Heart right ventricle (tissue), 16 donors: ENCODE measurements around the gene PINK1. TPM values are rescaled to one million over a fixed set of nuclear protein-coding genes. Genes with fewer than 3 reads are reported as not detected.

Experiments used
- ATAC-seq, 8 donors: fragments of 200-7000 bp; cut with Tn5 transposase; one replicate each; pipeline ENCODE4 v1.9.1; 2020; ENCODE audit warnings: mild to moderate bottlenecking in 8 of 8, moderate library complexity in 8 of 8, moderate number of reproducible peaks in 1 of 8
- DNase-seq, 2 donors: peaks; one replicate each; pipeline ENCODE4 v3.0.0-alpha.2; 2020
- H3K27ac ChIP-seq, 10 donors: fragments of 200-600 bp; sonication (generic) in 2 of 10; one replicate each; pipeline versions ENCODE4 v1.5.0 to v1.8.0; 2020 to 2022; ENCODE audit warnings: mild to moderate bottlenecking in 3 of 10
- H3K27me3 ChIP-seq, 7 donors: fragments of 200-600 bp; one replicate each; pipeline ENCODE4 v1.8.0; 2021 to 2022; ENCODE audit warnings: mild to moderate bottlenecking in 2 of 7
- H3K36me3 ChIP-seq, 9 donors: fragments of 200-600 bp; sonication (generic) in 1 of 9; one replicate each; pipeline versions ENCODE4 v1.5.0 to v1.8.0; 2020 to 2022; ENCODE audit warnings: mild to moderate bottlenecking in 2 of 9
- H3K4me1 ChIP-seq, 9 donors: fragments of 200-600 bp; sonication (generic) in 1 of 9; one replicate each; pipeline versions ENCODE4 v1.5.0 to v1.8.0; 2020 to 2022; ENCODE audit warnings: mild to moderate bottlenecking in 4 of 9
- H3K4me3 ChIP-seq, 10 donors: fragments of 200-600 bp; sonication (generic) in 2 of 10; one replicate each; pipeline versions ENCODE4 v1.5.0 to v1.8.0; 2020 to 2022; ENCODE audit warnings: mild to moderate bottlenecking in 7 of 10, moderate library complexity in 2 of 10
- H3K9me3 ChIP-seq, 11 donors: fragments of 200-600 bp in 10 of 11; sonication (generic) in 2 of 11; one replicate each; pipeline versions ENCODE4 v1.5.0 to v1.8.0; 2013 to 2022; ENCODE audit warnings: mild to moderate bottlenecking in 2 of 11, control low read depth in 1 of 11, moderate library complexity in 1 of 11
- WGBS, 2 donors: extraction: QIAGEN DNeasy Blood & Tissue Kit; methylation state at CpG; one replicate each; pipeline ENCODE4 v1.1.7; 2013; ENCODE audit warnings: inconsistent platforms in 1 of 2; 5-methylcytosine and 5-hydroxymethylcytosine counted together
- intact Hi-C, 10 donors: fragments of 100-400 bp; cut with DNase I; formaldehyde crosslinking; loops; one replicate each; pipeline versions ENCODE4 v1.11.1 to v1.14.2; 2022
- polyA plus RNA-seq, 2 donors: library from polyadenylated mRNA; stranded (reverse); fragments of 200-250 nt; gene quantifications; one replicate each; pipeline ENCODE4 v1.2.3, GENCODE V29; 2013
- total RNA-seq, 10 donors: library from RNA; stranded (reverse); fragmentation: NEBNext Ultra II Directional in 3 of 10; extraction: Animal tissue kit (Norgen Biotek cat#: 25700) in 3 of 10; gene quantifications; one replicate each; pipeline versions ENCODE4 v1.2.1 to v1.2.4, GENCODE V29; 2021 to 2023
- TF ChIP-seq, protein P1 (sequence below), 9 donors: fragments of 200-600 bp; sonication (generic) in 2 of 9; IDR thresholded peaks; one replicate each; pipeline versions ENCODE4 v1.5.0 to v1.8.0; 2021 to 2022; ENCODE audit warnings: antibody characterized with exemption in 9 of 9, mild to moderate bottlenecking in 5 of 9, moderate library complexity in 1 of 9
- donor health status: Arrhythmogenic right ventricular cardiomyopathy.
- donor health status: ischemic (EF 13 %, LVEDD 7.1; RV severe dilation, severe dysfunction).
- donor health status: healthy with polysubstance abuse.
- donor health status: DM: no; HTN: yes; CAD: no.
- donor health status: DM: no; HTN: no; CAD: no.
- donor health status: ischemic (EF 25% LVEDD 6.9; RV normal size, moderate dysfunction).
- donor health status: ischemic (EF 25% LVEDD 5.7; RV mildly dilated, moderate dysfunction).
- donor health status: healthy.
- donor health status: DM: yes; HTN: yes; CAD: no.
- donor health status: Ischemic cardiomyopathy.
- donor health status: ischemic (EF 35%, LVEDD 5.7; RV mildly dilated, moderate dysfunction).
- donor health status: nonischemic (EF 11% LVEDD 7.7; RV severe dilation, severe dysfunction).
- donor health status: DM: yes; HTN: yes; CAD: no.
- donor health status: PGD.
- donor health status: ischemic (EF 29% LVEDD 5.4; RV normal size, mild dysfunction).
- donor health status: nonischemic (EF 23%, LVEDD 6.1; RV moderate dilation, normal function).

PINK1 gene
- total and polyA plus RNA-seq, 12 donors, result 180 to 315 (median 233) TPM

DNA sequence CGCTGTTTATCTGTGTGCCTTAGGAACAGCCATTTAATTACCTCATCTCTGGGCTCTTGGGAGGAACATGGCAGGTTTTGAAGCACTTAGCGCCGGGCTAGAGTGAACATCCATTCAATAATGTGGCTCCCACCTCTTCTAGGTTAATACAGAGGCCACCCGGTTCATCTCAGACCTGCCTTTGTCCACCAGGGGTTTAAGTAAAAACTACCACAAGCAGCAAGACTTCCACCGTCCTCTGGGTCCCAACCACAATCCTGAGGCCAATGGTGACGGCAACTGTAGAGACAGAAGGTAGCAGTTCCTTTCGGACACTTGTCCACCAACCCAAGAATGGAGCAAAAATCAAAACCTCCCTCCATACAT is 28.8 kb downstream of the PINK1 start:
- Histone ChIP-seq H3K27ac (peak overlapping the region; percentile 70 to 94 (median 90)), H3K36me3 (peaks cover 0 to 35% (median 4%) of the 10 kb centered on the region in 9 donors), H3K4me1 (peaks cover 4 to 65% (median 44%) of the 10 kb centered on the region in 9 donors), H3K9me3 (no peaks in the 10 kb centered on the region), H3K4me3 (peak overlapping the region; percentile 56 to 97 (median 82)), H3K27me3 (no peaks in the 10 kb centered on the region)
- ATAC-seq (no peak), DNase-seq (no peak)
- TF ChIP-seq, protein P1, sequence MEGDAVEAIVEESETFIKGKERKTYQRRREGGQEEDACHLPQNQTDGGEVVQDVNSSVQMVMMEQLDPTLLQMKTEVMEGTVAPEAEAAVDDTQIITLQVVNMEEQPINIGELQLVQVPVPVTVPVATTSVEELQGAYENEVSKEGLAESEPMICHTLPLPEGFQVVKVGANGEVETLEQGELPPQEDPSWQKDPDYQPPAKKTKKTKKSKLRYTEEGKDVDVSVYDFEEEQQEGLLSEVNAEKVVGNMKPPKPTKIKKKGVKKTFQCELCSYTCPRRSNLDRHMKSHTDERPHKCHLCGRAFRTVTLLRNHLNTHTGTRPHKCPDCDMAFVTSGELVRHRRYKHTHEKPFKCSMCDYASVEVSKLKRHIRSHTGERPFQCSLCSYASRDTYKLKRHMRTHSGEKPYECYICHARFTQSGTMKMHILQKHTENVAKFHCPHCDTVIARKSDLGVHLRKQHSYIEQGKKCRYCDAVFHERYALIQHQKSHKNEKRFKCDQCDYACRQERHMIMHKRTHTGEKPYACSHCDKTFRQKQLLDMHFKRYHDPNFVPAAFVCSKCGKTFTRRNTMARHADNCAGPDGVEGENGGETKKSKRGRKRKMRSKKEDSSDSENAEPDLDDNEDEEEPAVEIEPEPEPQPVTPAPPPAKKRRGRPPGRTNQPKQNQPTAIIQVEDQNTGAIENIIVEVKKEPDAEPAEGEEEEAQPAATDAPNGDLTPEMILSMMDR (IDR thresholded peaks at IDR 0.05), result no peak
- 49 to 54% methylated on average over 7 of the region's 7 CpGs for WGBS, 2 donors
- intact Hi-C loops, result no loop called here

DNA sequence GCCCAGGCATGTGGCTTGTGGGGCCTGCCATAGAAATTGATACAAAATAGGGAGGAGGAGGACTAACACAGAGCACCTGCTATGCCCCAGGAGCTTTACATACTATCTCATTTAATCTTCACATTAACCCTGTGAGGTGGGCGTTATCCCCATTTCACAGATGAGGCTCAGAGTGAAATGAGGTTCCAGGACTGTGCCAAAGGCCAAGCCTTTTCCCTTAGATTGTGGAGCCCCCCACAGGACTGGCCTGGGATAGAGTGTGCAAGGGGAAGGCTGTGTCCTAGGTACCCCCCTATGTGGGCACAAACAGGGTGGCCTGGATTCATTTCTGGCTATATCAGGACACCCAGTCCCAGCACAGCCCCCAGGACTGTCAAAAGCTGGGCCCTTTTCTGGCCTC is 30.1 kb downstream of the PINK1 start:
- intact Hi-C loops, result no loop called here
- peaks cover 4 to 54% (median 36%) of the 10 kb centered on the region in 9 donors for H3K4me1 ChIP-seq
- H3K36me3 ChIP-seq, result peaks cover 0 to 22% (median 0%) of the 10 kb centered on the region in 9 donors
- 84 to 91% methylated on average over 1 of the region's 1 CpG for WGBS, 2 donors
- no peaks in the 10 kb centered on the region for H3K27me3 ChIP-seq
- no peaks in the 10 kb centered on the region for H3K9me3 ChIP-seq
- TF ChIP-seq, protein P1 (IDR thresholded peaks at IDR 0.05), result no peak
- ATAC-seq (no peak), DNase-seq (no peak)
- no peak overlapping the region for H3K27ac ChIP-seq
- no peak overlapping the region for H3K4me3 ChIP-seq

- Histone ChIP-seq H3K36me3 (peaks cover 0 to 20% (median 0%) of the 10 kb centered on the region in 9 donors), H3K9me3 (no peaks in the 10 kb centered on the region), H3K27ac (no peak overlapping the region), H3K4me3 (no peak overlapping the region), H3K27me3 (no peaks in the 10 kb centered on the region), H3K4me1 (peaks cover 4 to 47% (median 29%) of the 10 kb centered on the region in 9 donors)
- no peak for DNase-seq
- 77 to 83% methylated on average over 12 of the region's 12 CpGs for WGBS, 2 donors
- TF ChIP-seq, protein P1 (IDR thresholded peaks at IDR 0.05), result no peak
- intact Hi-C loops, result no loop called here
- no peak for ATAC-seq
Observed at GRCh38 chr1:20663969-20664715, 30.9 kb downstream of the PINK1 start.

DNA sequence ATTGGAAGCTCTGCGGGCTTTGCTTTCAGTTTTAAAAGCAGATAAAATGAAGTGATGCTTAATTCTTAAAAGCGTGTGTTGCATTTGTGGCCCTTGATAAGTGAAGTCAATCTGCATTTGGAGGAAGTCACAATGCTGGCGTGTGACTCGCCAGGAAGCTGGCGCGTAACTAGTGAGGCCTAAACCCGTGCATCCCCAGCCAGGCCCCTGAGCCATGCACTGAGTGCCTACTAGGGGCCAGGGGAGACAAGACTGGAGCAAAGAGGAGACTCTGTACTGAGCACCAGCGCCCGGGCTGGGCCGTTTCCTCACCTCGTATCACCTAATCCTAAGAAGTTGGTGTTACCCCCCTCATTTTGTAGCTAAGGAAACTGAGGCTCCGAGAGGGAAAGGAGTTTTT is 32.5 kb downstream of the PINK1 start:
- ATAC-seq, result no peak
- WGBS, 2 donors, result 63 to 82% methylated on average over 12 of the region's 12 CpGs
- no peak for DNase-seq
- intact Hi-C loops, result no loop called here
- Histone ChIP-seq H3K4me3 (peak overlapping the region in 2 of 10 donors; percentile 16 to 32), H3K27me3 (no peaks in the 10 kb centered on the region), H3K36me3 (peaks cover 0 to 16% (median 0%) of the 10 kb centered on the region in 9 donors), H3K9me3 (no peaks in the 10 kb centered on the region), H3K4me1 (peaks cover 0 to 31% (median 15%) of the 10 kb centered on the region in 9 donors), H3K27ac (peak overlapping the region; percentile 48 to 85 (median 69))
- TF ChIP-seq, protein P1 (IDR thresholded peaks at IDR 0.05), result no peak
